Stimulated activated CD4-positive, alpha-beta T cell treated with anti-CD3 and anti-CD28 coated beads, Interleukin-4, amount 100 ng/mL, for 48 hours (primary cell): ENCODE measurements around the gene MAMLD1.

Source experiments
- DNase-seq, 2 donors: peaks; one replicate each; pipeline ENCODE4 v3.0.0-alpha.2; 2020; ENCODE audit warnings: low read depth in 2 of 2

MAMLD1 gene

GRCh38 chrX:150531467-150531866, 168.3 kb downstream of the MAMLD1 start:
- no peak for DNase-seq

- DNase-seq = no peak
Measured at GRCh38 chrX:150533863-150534262, 170.7 kb downstream of the MAMLD1 start.

GRCh38 chrX:150536455-150537116, 173.5 kb downstream of the MAMLD1 start:
- no peak for DNase-seq

GRCh38 chrX:150537851-150538250, 174.7 kb downstream of the MAMLD1 start:
- no peak for DNase-seq

GRCh38 chrX:150540965-150541364, 177.8 kb downstream of the MAMLD1 start:
- DNase-seq = no peak

- no peak for DNase-seq
Measured at GRCh38 chrX:150542846-150543229, 179.7 kb downstream of the MAMLD1 start.

GRCh38 chrX:150543230-150544155, 180.4 kb downstream of the MAMLD1 start:
- no peak for DNase-seq

GRCh38 chrX:150544222-150544787, 181.2 kb downstream of the MAMLD1 start:
- no peak for DNase-seq

GRCh38 chrX:150544835-150545770, 182.0 kb downstream of the MAMLD1 start:
- DNase-seq = no peak

GRCh38 chrX:150546711-150547153, 183.6 kb downstream of the MAMLD1 start:
- peak in 1 of 2 donors; percentile 13 for DNase-seq

GRCh38 chrX:150547375-150548115, 184.4 kb downstream of the MAMLD1 start:
- peak in 1 of 2 donors; percentile 4 for DNase-seq

- DNase-seq = no peak
Measured at GRCh38 chrX:150548251-150548650, 185.1 kb downstream of the MAMLD1 start.

GRCh38 chrX:150548684-150549083, 185.6 kb downstream of the MAMLD1 start:
- no peak for DNase-seq

- DNase-seq = no peak
Measured at GRCh38 chrX:150551963-150552362, 188.8 kb downstream of the MAMLD1 start.

- DNase-seq = no peak
Measured at GRCh38 chrX:150558424-150558823, 195.3 kb downstream of the MAMLD1 start.
